NK-92 (cell line): ENCODE data around the gene ELMO1.
"Not testable (repeated sequence)": the region's sequence is repeated elsewhere in the genome, so short reads cannot be mapped to it uniquely, and the experiment has no call there.

Source experiments
- DNase-seq: peaks from one replicate; lab custom pipeline; 2025; ENCODE audit not compliant: unreplicated experiment; lab: John Stamatoyannopoulos, UW

ELMO1 gene

DNA sequence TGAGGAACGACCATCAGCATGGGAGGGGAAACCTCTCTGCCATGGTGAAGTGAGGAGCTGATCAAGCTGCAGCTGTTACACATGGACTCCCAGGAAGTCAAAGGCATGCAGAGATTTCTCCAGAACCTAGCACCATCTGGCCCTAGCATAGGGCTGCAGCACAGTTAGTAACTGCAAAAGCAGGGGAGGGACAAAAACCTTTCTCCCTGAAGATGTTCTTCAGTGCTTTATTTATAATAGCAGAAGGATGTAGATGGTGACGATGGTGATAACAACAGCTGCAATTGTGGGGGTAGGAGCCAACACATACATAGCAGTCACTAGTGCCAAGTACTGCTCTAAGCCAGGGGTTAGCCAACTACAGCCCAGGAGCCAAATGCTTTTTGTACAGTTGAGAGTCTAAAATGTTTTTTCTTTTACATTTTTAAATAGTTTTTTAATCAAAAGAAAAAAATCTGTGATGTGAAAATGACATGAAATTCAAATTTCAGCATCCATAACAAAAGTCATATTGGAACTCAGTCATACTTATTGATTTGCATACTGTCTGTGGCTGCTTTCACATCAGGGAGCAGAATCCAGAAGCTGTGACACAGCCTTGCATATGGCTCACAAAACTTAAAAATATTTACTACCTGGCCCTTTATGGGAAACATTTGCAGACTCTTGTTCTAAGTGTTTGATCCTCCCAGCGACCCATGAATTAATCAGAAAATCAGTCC, 299.5 kb downstream of the ELMO1 start:
- DNase-seq: no peak

DNA sequence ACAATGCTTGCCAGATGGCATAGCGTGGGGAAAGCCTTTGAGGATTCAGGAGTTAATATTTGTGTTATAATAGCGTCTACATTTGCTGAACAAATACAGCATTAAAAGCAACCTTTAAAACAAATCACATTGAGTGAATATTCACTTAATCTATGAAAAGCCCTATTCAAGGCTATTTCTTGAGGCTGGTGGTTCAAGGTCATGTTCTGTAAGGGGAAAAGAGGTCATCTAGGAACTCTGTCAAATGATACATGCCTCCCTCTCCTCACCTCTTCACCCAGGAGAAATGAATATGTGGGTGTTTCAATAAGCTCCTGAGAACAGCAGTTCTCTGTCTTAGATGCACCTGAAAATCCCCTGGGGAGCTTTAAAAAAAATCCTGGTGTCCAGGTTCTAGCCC, 303.0 kb downstream of the ELMO1 start:
- no peak for DNase-seq

DNA sequence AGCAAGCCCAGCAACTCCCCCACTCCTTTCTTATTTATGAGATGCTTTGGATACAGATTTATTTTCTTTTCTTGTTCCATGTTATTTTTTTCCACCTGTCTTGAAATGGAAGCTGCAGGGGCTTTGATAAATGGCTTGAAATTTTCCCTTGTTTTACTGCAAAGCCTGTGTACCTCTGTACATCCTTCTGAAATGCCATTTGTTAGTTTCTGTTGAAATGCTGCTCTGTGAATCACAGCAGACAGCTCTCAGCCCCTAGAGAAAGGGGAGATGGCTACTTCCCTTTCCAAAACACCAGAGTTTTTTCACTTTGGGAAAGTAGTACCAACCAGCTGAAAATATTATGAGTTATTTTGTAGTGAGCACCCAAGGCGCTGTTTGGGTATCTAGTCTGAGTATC, 304.2 kb downstream of the ELMO1 start:
- no peak for DNase-seq

DNA sequence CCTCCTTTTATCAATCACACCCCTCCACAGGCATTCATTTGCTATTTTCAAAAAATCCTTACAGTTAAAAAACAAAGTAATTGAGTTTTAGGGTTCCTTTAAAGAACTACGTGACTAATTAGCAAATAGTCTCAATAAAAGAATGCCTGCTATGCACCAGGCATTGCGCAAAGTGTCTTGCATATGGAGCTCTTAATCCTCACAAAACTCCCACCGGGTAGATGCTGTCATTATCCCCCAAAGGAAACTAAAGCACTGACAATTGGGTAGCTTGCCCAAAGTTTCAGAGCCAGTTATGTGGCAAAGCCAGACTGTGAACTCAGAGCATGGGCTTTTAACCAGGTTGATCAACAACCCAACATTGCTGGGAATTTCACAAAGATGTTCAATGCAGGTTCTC, 305.7 kb downstream of the ELMO1 start:
- no peak for DNase-seq

DNA sequence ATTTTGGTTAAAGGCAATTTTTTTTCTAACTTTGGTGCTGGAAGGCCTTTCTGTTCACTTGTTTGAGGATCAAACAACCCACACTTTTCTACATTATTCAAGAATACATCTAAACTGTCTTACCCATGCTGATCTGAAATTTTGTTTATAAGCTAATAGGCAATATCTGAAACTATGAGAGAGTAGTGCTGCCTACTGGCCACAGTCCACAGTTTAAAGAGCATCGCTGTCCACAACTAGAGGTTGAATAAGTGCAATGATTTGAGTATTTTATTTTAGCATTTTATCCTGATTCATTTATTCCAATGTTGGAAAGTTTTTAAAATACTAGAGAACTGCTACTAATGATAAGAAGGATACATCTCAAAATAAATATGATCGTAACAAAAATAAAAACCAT, 306.9 kb downstream of the ELMO1 start:
- no peak for DNase-seq

DNA sequence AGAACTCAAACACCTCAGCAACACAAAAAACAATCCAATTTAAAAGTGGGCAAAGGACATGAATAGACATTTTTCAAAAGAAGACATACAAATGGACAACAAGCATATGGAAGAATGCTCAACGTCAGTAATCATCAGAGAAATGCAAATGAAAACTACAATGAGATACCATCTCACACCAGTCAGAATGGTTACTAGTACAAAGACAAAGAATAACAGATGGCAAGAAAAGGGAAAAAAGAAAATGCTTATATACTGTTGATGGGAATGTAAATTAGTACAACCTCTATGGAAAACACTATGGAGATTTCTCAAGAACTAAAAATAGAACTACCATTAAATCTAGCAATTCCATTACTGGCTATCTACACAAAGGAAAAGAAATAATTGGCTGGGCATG, 314.8 kb downstream of the ELMO1 start:
- not testable (repeated sequence) for DNase-seq

DNA sequence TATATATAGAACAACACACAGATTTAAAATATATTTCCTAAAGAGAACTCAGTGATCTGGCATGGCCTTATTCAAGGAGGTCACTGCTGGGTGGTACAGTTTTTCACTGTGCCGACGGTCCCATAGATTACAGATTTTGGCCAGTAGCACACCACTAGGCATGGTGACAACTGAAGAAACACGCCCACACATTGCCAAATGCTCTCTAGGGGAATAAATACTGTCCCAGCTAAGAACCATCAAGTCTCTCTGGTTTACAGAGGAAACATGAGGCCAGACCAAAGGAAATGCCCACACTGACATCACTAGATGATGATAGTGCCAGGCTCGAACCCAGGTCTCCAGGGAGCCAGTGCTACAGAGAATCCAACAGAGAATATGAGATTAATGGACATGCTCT, 316.8 kb downstream of the ELMO1 start:
- DNase-seq: no peak

DNA sequence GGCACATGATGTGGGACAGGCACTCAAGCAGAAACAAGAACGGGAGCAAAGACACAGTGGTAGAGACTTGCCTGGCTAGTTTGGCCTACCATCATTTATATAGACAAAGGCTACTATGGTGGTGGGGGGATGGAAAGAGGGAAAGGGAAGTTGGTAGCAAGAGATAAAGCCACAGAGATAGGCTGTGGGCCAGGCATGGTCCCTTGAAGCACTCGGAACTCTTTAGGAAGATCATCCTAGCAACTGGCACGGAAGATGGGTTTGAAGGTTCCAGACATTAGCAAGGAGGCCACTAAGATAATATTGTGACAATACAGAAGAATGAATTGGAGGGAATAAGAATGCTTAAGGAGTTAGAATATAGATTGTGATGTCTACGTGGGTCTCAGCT, 319.6 kb downstream of the ELMO1 start:
- no peak for DNase-seq

DNA sequence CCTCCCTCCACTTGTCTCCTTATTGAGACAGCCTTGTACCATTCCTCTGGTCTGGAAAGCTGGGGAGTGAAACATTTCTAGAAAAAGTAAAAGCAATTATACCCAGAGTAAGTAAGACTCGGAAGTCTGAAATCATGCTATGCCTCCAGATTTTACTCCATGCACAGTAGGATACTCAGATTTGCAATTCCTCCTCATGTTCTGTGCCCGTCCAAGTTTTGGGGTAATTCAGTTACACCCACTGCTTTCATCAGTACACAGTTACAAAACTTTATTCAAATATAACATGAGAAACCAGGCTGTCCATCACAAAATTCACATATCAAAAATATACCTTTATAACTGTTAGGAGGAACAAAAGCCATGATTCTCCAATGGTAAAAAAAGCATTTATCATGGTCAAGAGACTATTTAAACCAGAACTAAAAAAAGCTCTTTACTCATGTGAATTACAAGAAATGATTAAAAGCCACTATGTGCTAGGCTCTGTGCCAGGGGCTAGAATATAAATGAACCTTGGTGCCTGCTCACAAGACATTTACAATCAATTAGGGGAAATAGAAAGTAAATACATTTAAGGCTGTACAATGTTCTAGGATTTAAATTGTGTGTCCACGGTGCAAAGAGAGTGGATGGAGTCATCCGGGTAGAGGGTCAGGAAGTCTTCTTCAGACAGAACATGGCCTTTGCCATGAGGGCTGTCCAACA, 320.2 kb downstream of the ELMO1 start:
- no peak for DNase-seq

DNA sequence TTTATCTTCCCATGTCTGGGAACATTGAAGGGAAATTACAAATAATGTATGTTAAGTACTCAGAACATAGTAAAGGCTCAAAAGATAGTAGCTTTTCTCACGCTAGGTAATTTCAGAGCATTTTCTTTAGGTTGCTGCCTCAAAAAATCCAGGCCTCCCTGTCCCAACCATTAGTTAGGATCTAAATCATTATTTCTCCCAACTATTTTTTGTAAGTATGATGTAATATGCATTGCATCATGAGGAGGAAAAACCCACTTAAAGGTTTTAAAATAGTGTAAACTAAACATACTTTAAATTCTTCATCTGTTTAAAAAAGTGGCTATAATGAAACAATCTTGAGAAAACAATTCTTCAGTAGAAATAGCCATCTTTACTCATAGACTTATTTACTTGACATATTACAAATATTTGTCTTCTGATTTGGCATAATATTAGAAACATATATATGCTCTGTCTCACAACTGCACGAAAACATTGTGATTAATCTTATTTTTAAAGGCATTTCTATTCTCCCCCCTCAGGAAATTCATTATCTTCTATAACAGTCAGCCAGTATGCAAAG, 329.3 kb downstream of the ELMO1 start:
- DNase-seq: no peak

DNA sequence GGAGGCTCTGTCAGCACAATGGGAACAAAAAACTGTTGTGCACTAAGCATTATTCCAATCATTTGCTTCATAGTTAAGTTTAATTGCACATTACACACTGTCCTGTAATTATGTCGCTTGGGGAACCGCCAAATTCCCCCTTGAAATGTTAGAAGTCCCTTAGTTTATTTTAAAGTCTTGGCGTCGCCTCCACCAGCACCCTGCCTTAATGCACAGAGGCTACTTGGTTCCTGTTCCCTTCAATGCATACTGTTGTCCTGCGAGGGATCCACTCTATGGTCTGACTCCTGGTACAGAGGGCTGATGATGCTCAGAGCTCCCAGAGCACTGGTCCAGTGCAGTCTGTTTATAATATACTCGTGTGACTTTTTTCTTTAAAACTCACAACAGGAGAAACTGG, 330.7 kb downstream of the ELMO1 start:
- no peak for DNase-seq

DNA sequence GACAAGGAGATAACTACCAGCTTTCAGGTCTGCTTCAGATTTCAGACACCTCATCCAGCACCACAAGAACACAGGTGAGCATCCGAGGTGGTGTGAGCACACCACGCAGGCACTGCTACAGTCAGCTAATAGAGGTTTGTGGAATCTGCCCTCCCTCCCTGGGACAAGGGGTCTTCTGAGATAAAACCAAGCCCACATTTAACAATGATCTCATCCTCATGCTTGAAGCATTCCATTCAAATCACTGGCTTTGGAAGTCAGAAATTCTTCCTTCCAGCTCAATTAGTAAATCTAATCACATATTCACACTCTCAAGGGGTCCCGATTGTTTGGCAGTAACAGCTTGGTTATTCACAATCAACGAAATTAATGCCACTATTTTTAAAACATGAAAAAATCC, 331.4 kb downstream of the ELMO1 start:
- no peak for DNase-seq

DNA sequence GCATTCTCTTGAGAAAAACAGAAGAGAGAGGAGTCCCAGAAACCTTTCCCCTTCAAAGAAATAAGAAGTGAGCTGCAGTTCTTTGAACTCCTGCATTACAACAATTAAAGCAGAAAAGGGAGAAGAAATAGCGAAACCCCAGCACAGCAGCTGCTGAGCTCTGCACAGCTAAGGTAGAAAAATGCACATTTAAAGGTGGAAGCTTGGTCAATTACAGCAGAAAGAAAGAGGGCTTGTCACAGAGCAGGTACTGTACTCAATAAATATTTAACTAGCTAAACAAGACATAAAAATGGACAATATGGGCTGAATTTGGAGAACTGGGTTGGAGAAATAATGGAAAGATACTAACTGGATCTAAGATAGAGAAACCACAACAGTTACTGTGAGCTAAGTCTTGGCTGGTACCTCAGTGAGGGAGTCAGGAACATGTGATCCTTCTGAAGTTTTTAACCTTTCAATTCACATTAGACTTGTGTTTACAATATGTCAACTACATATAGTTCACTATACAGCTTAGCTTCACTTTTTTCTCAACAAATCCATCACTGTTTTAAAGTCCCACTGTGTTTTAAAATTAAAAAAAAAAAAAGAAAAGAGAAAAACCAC, 332.5 kb downstream of the ELMO1 start:
- no peak for DNase-seq

DNA sequence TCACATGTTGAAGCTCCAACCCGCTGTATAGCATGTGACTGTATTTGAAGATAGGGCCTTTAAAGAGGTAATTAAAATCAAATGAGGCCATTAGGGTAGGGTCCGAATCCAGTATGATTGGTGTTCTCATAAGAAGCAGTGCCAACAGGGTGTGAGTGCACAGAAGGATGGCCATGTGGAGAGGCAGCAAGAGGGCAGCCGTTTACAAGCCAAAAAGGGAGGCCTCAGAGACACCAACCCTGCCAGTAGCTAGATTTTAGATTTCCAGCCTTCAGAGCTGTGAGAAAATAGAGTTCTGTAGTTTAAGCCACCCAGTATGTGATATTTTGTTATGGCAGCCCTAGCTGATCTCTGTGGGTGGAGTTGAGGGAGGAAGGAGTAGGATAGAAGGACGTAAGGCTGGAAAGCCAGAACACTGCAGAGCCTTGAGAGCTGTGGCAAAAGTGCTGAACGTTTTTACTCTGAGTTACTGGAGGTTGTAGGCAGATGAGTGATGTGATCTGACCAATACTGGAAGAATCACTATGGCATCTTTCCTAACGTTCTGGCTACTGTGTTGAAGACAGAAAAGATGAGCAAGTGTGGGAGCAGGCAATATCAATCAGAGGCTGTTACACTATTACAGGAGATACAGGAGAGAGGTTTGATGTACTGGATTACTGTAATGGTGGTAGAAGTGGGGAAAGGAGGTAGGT, 334.9 kb downstream of the ELMO1 start:
- DNase-seq: no peak

DNA sequence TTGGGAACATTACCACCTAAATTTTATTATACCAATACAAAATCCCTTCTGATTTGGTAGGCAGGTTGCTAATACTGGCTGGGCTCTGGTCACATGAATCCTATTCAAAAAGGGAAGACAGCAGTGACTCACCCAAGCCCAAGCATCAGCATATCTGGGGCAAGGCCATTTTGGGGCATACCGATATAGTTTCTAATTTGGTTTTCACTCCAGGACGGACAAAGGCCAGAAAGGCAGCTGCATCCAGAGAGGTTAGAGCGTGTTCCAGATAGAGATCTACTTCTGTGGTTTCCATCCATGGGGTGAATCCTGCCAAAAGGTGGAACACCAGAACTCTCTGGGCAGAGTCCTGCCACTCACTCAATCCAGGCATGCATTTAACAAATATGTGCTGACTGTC, 335.8 kb downstream of the ELMO1 start:
- no peak for DNase-seq

DNA sequence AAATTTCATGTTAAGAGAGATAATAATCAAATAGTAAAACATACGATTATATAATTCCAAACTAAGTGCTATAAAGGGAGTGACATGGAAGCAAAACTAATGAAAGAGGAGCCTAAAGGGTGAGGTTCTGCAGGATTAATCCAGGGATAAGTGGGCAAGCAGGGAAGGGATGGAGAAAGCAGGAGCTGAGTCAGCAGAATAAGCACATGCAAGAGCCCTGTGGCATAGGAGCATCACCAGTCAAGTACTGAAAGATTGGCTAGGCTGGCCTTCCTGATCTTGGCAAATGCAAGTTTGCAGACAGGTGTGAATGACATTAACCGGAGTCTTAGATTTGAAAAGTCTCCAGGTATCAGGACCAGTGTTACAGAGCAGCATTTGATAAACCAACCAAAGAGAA, 336.4 kb downstream of the ELMO1 start:
- no peak for DNase-seq

DNA sequence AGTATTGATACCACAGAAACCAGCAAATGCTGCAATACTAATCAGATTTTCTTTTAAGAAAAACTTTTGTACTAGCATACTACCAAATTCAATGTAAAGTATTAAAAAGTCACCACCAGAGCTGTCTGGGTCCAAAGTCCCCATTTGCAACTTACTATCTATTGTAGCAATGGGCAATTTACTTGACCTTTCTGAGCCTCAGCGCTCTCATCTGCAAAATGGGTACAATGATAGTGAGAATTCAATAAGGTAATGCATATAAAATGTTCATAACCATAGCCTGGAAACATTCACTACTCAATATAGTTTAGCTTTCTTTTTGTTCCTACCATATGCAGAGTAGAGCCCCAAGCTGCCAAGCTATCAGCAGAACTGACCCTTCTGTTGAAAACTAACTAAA, 337.2 kb downstream of the ELMO1 start:
- DNase-seq: no peak

DNA sequence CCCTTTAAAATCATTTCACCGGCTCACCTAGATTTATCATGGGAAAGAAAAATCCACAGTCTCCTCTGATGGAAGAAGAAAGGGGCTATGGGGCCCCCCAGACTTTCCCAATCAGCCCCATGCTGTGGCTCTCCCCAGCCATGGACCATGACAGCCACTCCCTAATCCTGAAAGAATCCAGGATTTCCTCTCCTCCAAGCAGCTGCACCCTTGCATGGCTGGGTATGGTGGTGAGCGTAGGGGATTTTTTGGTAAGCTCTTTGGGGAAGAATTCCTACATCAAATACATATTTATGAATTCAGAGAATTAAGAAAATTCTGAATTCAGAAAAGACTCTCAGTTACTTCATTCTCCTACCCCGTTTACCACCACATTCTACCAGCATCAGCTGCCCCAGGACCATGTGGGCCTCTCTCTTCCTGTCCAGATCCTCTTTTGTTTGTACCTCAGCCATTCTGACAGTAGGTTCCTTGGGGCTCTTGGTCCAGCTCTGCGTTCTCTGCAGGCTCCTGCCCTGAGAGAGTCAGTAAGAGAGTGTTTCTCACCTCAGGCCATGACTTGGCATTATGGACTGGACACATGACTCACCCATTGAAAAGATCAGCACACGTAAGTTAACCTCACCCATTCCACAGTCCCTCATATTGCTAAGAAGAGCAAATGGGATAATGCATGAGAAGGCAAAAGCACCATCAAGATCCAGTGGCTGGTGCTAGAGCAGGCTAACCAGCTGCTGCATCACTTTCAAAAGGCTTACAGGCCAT, 337.8 kb downstream of the ELMO1 start:
- no peak for DNase-seq

DNA sequence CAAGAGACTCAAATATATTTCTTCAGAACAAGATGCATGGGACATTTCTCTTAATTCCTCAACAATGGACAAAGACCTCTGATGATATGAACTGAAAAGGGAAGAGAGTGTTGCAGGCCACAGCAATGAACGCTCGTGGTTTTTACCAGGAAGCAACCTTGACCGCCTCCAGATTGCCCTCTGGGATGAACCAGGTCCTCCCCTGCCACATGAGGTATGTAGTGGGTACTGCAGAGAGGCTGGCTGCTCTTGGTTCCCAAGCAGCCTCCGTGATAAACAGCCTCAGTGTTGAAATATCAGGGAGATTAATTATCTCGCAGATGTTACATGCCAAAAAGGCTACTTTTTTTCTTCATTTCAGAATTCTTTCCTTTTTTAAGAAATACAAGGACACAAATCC, 338.8 kb downstream of the ELMO1 start:
- no peak for DNase-seq

DNA sequence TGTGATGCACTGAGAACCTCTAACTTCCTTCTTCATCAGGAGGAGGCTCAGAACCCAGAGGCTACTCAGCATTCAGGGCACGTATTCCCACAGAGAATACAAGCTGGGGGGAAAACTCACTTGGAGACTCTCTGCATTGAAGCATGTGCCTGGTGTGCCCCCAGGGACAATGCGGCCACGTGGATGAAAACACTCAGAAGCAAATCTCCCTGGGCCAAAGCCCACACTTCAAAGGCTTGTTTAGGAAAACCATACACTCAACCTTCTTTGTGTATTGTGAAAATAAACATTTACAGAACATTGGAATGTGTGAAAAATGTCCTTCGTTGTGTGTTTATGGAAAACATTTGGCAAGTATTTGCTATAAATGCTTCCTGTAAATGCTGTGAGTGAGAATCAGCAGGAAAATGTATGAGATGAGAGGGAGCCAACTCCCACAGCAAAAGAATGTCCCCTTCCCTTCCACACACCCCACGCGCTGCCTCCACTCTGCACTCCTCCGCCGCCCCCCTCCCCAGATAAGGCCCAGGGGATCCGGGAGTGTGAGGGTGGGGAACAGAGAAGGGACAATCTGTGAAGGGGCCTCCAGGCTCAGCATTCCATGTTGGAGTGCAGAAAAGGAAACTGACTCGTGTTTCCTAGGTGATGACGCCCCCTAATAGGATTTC, 339.5 kb downstream of the ELMO1 start:
- DNase-seq: no peak
